Measurements from ENCODE around the gene NFAM1.

The NFAM1 gene

GRCh38 chr22:42335839-42336378, 96.3 kb downstream of the NFAM1 start:
- Histone ChIP-seq H3K4me3 (ENCODE audit: low read length, poor library complexity, severe bottlenecking) (no peak overlapping the region), H3K79me2 (ENCODE audit: insufficient read depth, low read length) (peaks cover 40% of the 10 kb centered on the region; the same call in 1 of the 2 replicates), H3K27me3 (ENCODE audit: insufficient read depth, low read length, poor library complexity, severe bottlenecking) (no peaks in the 10 kb centered on the region), H3K36me3 (ENCODE audit: insufficient read depth, low read length) (no peaks in the 10 kb centered on the region), H3K9me3 (ENCODE audit: insufficient read depth, low read depth, low read length) (no peaks in the 10 kb centered on the region), H4K20me1 (ENCODE audit: insufficient read depth, low read length, poor library complexity, severe bottlenecking) (no peaks in the 10 kb centered on the region), H3K9ac (ENCODE audit: low read depth, low read length, poor library complexity, severe bottlenecking) (no peak overlapping the region), H3K4me1 (ENCODE audit: insufficient read depth, low read length, poor library complexity, severe bottlenecking) (peaks cover 32% of the 10 kb centered on the region), H3F3A (ENCODE audit: low read depth) (no peaks in the 10 kb centered on the region), H3K9me2 (replicated peaks; ENCODE audit: low read depth, low read length) (no peaks in the 10 kb centered on the region), H2AFZ (ENCODE audit: low read length) (no peak overlapping the region), H3K4me2 (ENCODE audit: low read depth, low read length, poor library complexity, severe bottlenecking) (no peak overlapping the region)
- TF ChIP-seq EZH2phosphoT487 (IDR thresholded peaks at IDR 0.05; ENCODE audit: borderline replicate concordance) (no peak), CTCF (conservative IDR thresholded peaks at IDR 0.05; ENCODE audit: low read length) (no peak)

GRCh38 chr22:42334875-42335512, 97.2 kb downstream of the NFAM1 start:
- H3K27me3 ChIP-seq (ENCODE audit: insufficient read depth, low read length, poor library complexity, severe bottlenecking): no peaks in the 10 kb centered on the region
- no peak overlapping the region for H3K9ac ChIP-seq (ENCODE audit: low read depth, low read length, poor library complexity, severe bottlenecking)
- H3K9me2 ChIP-seq (replicated peaks; ENCODE audit: low read depth, low read length): no peaks in the 10 kb centered on the region
- no peak overlapping the region for H3K4me3 ChIP-seq (ENCODE audit: low read length, poor library complexity, severe bottlenecking)
- H3K79me2 ChIP-seq (ENCODE audit: insufficient read depth, low read length): peaks cover 34% of the 10 kb centered on the region; the same call in 1 of the 2 replicates
- H3K4me2 ChIP-seq (ENCODE audit: low read depth, low read length, poor library complexity, severe bottlenecking): no peak overlapping the region
- no peak overlapping the region for H2AFZ ChIP-seq (ENCODE audit: low read length)
- no peaks in the 10 kb centered on the region for H3K36me3 ChIP-seq (ENCODE audit: insufficient read depth, low read length)
- no peaks in the 10 kb centered on the region for H3K9me3 ChIP-seq (ENCODE audit: insufficient read depth, low read depth, low read length)
- H3K4me1 ChIP-seq (ENCODE audit: insufficient read depth, low read length, poor library complexity, severe bottlenecking): peaks cover 37% of the 10 kb centered on the region
- H3F3A ChIP-seq (ENCODE audit: low read depth): no peaks in the 10 kb centered on the region
- no peak for TF ChIP-seq CTCF (conservative IDR thresholded peaks at IDR 0.05; ENCODE audit: low read length)
- no peak for TF ChIP-seq EZH2phosphoT487 (IDR thresholded peaks at IDR 0.05; ENCODE audit: borderline replicate concordance)
- H4K20me1 ChIP-seq (ENCODE audit: insufficient read depth, low read length, poor library complexity, severe bottlenecking): no peaks in the 10 kb centered on the region

- Histone ChIP-seq H3F3A (ENCODE audit: low read depth) (no peaks in the 10 kb centered on the region), H3K4me1 (ENCODE audit: insufficient read depth, low read length, poor library complexity, severe bottlenecking) (peaks cover 49% of the 10 kb centered on the region), H3K79me2 (ENCODE audit: insufficient read depth, low read length) (peaks cover 32% of the 10 kb centered on the region; the same call in 1 of the 2 replicates), H3K27me3 (ENCODE audit: insufficient read depth, low read length, poor library complexity, severe bottlenecking) (no peaks in the 10 kb centered on the region), H2AFZ (ENCODE audit: low read length) (no peak overlapping the region), H3K36me3 (ENCODE audit: insufficient read depth, low read length) (no peaks in the 10 kb centered on the region), H3K9me3 (ENCODE audit: insufficient read depth, low read depth, low read length) (no peaks in the 10 kb centered on the region), H4K20me1 (ENCODE audit: insufficient read depth, low read length, poor library complexity, severe bottlenecking) (no peaks in the 10 kb centered on the region), H3K4me3 (ENCODE audit: low read length, poor library complexity, severe bottlenecking) (no peak overlapping the region), H3K9ac (ENCODE audit: low read depth, low read length, poor library complexity, severe bottlenecking) (no peak overlapping the region), H3K4me2 (ENCODE audit: low read depth, low read length, poor library complexity, severe bottlenecking) (no peak overlapping the region), H3K9me2 (replicated peaks; ENCODE audit: low read depth, low read length) (no peaks in the 10 kb centered on the region)
- TF ChIP-seq EZH2phosphoT487 (IDR thresholded peaks at IDR 0.05; ENCODE audit: borderline replicate concordance) (no peak), CTCF (conservative IDR thresholded peaks at IDR 0.05; ENCODE audit: low read length) (no peak)
Measured at GRCh38 chr22:42333544-42333943, 98.7 kb downstream of the NFAM1 start.

Measured in Loucy (cell line).